ENCODE data around the gene MAGEF1.

The MAGEF1 gene

DNA sequence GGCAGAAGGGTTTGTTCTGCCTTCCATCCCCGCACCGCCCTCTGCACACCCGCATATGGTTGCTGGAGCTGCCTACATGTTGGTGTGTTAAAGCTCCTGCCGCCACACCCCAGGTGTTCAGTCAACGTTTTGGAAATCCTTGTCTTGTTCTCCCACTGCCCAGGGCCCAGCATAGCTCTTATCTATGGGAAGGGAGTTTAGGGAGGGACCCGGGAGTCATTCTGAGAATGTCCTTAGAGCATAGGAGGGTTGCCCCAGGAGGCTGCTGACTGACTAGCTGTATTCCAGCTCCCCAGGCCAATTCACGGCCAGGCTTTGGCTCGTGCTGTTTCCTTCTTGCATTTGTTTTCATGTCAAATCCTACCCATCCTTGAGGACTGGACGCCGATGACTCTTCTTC, 46.8 kb downstream of the MAGEF1 start:
- H3K27ac ChIP-seq (ENCODE audit: low read depth, low read length, poor library complexity, severe bottlenecking), result no peak overlapping the region
- H3K27me3 ChIP-seq (ENCODE audit: insufficient read depth, low read length), result peaks cover 18% of the 10 kb centered on the region
- no peak overlapping the region for H3K4me2 ChIP-seq (ENCODE audit: low read length)
- H3K4me1 ChIP-seq (ENCODE audit: insufficient read depth, low read length, severe bottlenecking), result no peaks in the 10 kb centered on the region
- H3F3A ChIP-seq (ENCODE audit: insufficient read depth, low read length), result no peaks in the 10 kb centered on the region
- H3K36me3 ChIP-seq (ENCODE audit: insufficient read depth, low read length), result no peaks in the 10 kb centered on the region
- no peaks in the 10 kb centered on the region for H3K9me2 ChIP-seq (ENCODE audit: low read depth, low read length)
- H2AFZ ChIP-seq (ENCODE audit: low read length), result no peak overlapping the region
- TF ChIP-seq CTCF (IDR thresholded peaks at IDR 0.05; ENCODE audit: low read length) (no peak), EZH2 (IDR thresholded peaks at IDR 0.05; ENCODE audit: borderline replicate concordance, low read length) (no peak)
- no peak overlapping the region for H3K9ac ChIP-seq (ENCODE audit: low read length)
- H4K20me1 ChIP-seq (ENCODE audit: insufficient read depth, low read length), result no peaks in the 10 kb centered on the region
- H3K79me2 ChIP-seq (ENCODE audit: insufficient read depth, low read length), result no peaks in the 10 kb centered on the region
- H3K4me3 ChIP-seq (ENCODE audit: low read depth, low read length, poor library complexity, severe bottlenecking), result no peak overlapping the region
- H3K9me3 ChIP-seq (ENCODE audit: low read length), result no peaks in the 10 kb centered on the region

GRCh38 chr3:184663756-184664155, 48.1 kb downstream of the MAGEF1 start:
- Histone ChIP-seq H3K4me1 (ENCODE audit: insufficient read depth, low read length, severe bottlenecking) (no peaks in the 10 kb centered on the region), H3K9me2 (ENCODE audit: low read depth, low read length) (no peaks in the 10 kb centered on the region), H3K27me3 (ENCODE audit: insufficient read depth, low read length) (peaks cover 14% of the 10 kb centered on the region), H3K36me3 (ENCODE audit: insufficient read depth, low read length) (no peaks in the 10 kb centered on the region), H3K27ac (ENCODE audit: low read depth, low read length, poor library complexity, severe bottlenecking) (no peak overlapping the region), H3K79me2 (ENCODE audit: insufficient read depth, low read length) (no peaks in the 10 kb centered on the region), H3F3A (ENCODE audit: insufficient read depth, low read length) (no peaks in the 10 kb centered on the region), H3K4me3 (ENCODE audit: low read depth, low read length, poor library complexity, severe bottlenecking) (no peak overlapping the region), H3K4me2 (ENCODE audit: low read length) (no peak overlapping the region), H3K9me3 (ENCODE audit: low read length) (no peaks in the 10 kb centered on the region), H4K20me1 (ENCODE audit: insufficient read depth, low read length) (no peaks in the 10 kb centered on the region), H2AFZ (ENCODE audit: low read length) (no peak overlapping the region), H3K9ac (ENCODE audit: low read length) (no peak overlapping the region)
- no peak for TF ChIP-seq CTCF (IDR thresholded peaks at IDR 0.05; ENCODE audit: low read length)
- TF ChIP-seq EZH2 (IDR thresholded peaks at IDR 0.05; ENCODE audit: borderline replicate concordance, low read length), result no peak

- Histone ChIP-seq H3K9ac (ENCODE audit: low read length) (no peak overlapping the region), H3F3A (ENCODE audit: insufficient read depth, low read length) (no peaks in the 10 kb centered on the region), H4K20me1 (ENCODE audit: insufficient read depth, low read length) (no peaks in the 10 kb centered on the region), H3K27ac (ENCODE audit: low read depth, low read length, poor library complexity, severe bottlenecking) (no peak overlapping the region), H3K9me3 (ENCODE audit: low read length) (no peaks in the 10 kb centered on the region), H3K9me2 (ENCODE audit: low read depth, low read length) (no peaks in the 10 kb centered on the region), H3K27me3 (ENCODE audit: insufficient read depth, low read length) (peaks cover 14% of the 10 kb centered on the region), H3K4me2 (ENCODE audit: low read length) (no peak overlapping the region), H3K4me1 (ENCODE audit: insufficient read depth, low read length, severe bottlenecking) (no peaks in the 10 kb centered on the region), H2AFZ (ENCODE audit: low read length) (no peak overlapping the region), H3K79me2 (ENCODE audit: insufficient read depth, low read length) (no peaks in the 10 kb centered on the region), H3K36me3 (ENCODE audit: insufficient read depth, low read length) (no peaks in the 10 kb centered on the region), H3K4me3 (ENCODE audit: low read depth, low read length, poor library complexity, severe bottlenecking) (no peak overlapping the region)
- TF ChIP-seq EZH2 (IDR thresholded peaks at IDR 0.05; ENCODE audit: borderline replicate concordance, low read length), result no peak
- no peak for TF ChIP-seq CTCF (IDR thresholded peaks at IDR 0.05; ENCODE audit: low read length)
Measured at GRCh38 chr3:184663356-184663755, 48.5 kb downstream of the MAGEF1 start.

Data from OCI-LY1 (cell line).